ENCODE measurements around the gene MBD6.

Gene MBD6

GRCh38 chr12:57522011-57522886 lies at the start of gene MBD6:
TSS of gene MBD6 (plus strand) at chr12:57522824. CDS start at chr12:57524304, 1,480 bp downstream.
- no peaks in the 10 kb centered on the region for H3K27me3 ChIP-seq (ENCODE audit: control insufficient read depth in 2 of 2, insufficient read depth in 2 of 2, low read length in 2 of 2)
- H3K9ac ChIP-seq (ENCODE audit: low read depth in 1 of 2, low read length in 2 of 2), result peak within 1 kb of the TSS; percentile 81
- peaks cover 15 to 31% of the 10 kb centered on the region in 2 donors for H3K36me3 ChIP-seq (ENCODE audit: control insufficient read depth in 2 of 2, insufficient read depth in 2 of 2, low read length in 2 of 2)
- peaks cover 50 to 53% of the 10 kb centered on the region in 2 donors for H3K4me1 ChIP-seq (ENCODE audit: control insufficient read depth in 2 of 2, insufficient read depth in 2 of 2, low read length in 2 of 2)
- H3K9me3 ChIP-seq (ENCODE audit: control insufficient read depth in 2 of 2, low read length in 2 of 2), result no peaks in the 10 kb centered on the region
- peak within 1 kb of the TSS; percentile 94 to 96 for H3K27ac ChIP-seq (ENCODE audit: low read depth in 2 of 2, low read length in 2 of 2)
- peak within 1 kb of the TSS; percentile 79 to 92 for H3K4me3 ChIP-seq (ENCODE audit: low read length in 2 of 2)

DNA sequence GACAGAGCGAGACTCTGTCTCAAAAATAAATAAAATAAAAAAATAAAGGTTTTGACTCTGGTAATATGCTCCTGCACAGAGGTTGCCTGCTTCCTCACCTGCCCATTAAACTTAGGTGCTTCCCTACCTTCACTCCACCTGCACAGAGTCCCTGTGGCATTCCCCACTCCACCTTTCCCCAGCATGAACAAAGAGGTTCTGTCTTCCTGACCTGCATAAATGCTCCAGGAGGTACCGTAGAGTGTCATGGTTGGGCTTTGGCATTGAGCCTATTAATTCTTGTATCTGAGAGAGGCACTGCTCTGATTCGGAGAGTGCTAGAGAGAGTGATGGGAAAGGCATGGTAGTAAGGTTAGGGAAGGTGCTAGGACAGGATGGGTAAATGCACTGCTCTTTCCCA lies 49.2 kb upstream of the MBD6 start:
- Histone ChIP-seq H3K9me3 (ENCODE audit: control insufficient read depth in 2 of 2, low read length in 2 of 2) (no peaks in the 10 kb centered on the region), H3K4me1 (ENCODE audit: control insufficient read depth in 2 of 2, insufficient read depth in 2 of 2, low read length in 2 of 2) (peaks cover 21 to 35% of the 10 kb centered on the region in 2 donors), H3K27ac (ENCODE audit: low read depth in 2 of 2, low read length in 2 of 2) (no peak overlapping the region), H3K27me3 (ENCODE audit: control insufficient read depth in 2 of 2, insufficient read depth in 2 of 2, low read length in 2 of 2) (peaks cover 12 to 39% of the 10 kb centered on the region in 2 donors), H3K9ac (ENCODE audit: low read depth in 1 of 2, low read length in 2 of 2) (no peak overlapping the region), H3K36me3 (ENCODE audit: control insufficient read depth in 2 of 2, insufficient read depth in 2 of 2, low read length in 2 of 2) (peaks cover 0 to 16% of the 10 kb centered on the region in 2 donors), H3K4me3 (ENCODE audit: low read length in 2 of 2) (no peak overlapping the region)

DNA sequence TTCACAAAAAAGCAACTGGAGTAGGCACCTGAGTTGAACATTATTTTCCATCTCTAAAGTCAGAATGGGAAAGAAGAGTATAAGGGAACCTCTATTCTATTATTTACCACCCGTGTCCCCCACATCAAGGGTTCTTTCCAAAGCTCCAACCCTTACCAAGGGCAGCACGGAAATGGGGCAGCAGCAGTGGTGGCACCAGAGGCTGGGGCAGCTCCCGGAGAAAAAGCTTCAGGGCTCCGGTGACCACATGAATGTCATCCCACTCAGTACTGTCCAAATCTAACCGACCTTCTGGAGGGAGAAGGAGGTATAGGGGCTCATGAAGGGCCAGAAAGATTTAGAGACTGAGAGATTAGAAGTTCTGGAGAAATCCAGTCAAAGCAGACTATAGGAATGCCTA lies 48.7 kb upstream of the MBD6 start:
- H3K27ac ChIP-seq (ENCODE audit: low read depth in 2 of 2, low read length in 2 of 2), result no peak overlapping the region
- no peak overlapping the region for H3K9ac ChIP-seq (ENCODE audit: low read depth in 1 of 2, low read length in 2 of 2)
- no peaks in the 10 kb centered on the region for H3K9me3 ChIP-seq (ENCODE audit: control insufficient read depth in 2 of 2, low read length in 2 of 2)
- peaks cover 12 to 43% of the 10 kb centered on the region in 2 donors for H3K27me3 ChIP-seq (ENCODE audit: control insufficient read depth in 2 of 2, insufficient read depth in 2 of 2, low read length in 2 of 2)
- peaks cover 0 to 16% of the 10 kb centered on the region in 2 donors for H3K36me3 ChIP-seq (ENCODE audit: control insufficient read depth in 2 of 2, insufficient read depth in 2 of 2, low read length in 2 of 2)
- H3K4me3 ChIP-seq (ENCODE audit: low read length in 2 of 2), result no peak overlapping the region
- peaks cover 26 to 37% of the 10 kb centered on the region in 2 donors for H3K4me1 ChIP-seq (ENCODE audit: control insufficient read depth in 2 of 2, insufficient read depth in 2 of 2, low read length in 2 of 2)

- H3K27me3 ChIP-seq (ENCODE audit: control insufficient read depth in 2 of 2, insufficient read depth in 2 of 2, low read length in 2 of 2), result peaks cover 12 to 47% of the 10 kb centered on the region in 2 donors
These were observed 48.2 kb upstream of the MBD6 start for GRCh38 chr12:57474430-57474829.

GRCh38 chr12:57474862-57475261 lies 47.8 kb upstream of the MBD6 start:
- peaks cover 34 to 43% of the 10 kb centered on the region in 2 donors for H3K4me1 ChIP-seq (ENCODE audit: control insufficient read depth in 2 of 2, insufficient read depth in 2 of 2, low read length in 2 of 2)
- no peak overlapping the region for H3K4me3 ChIP-seq (ENCODE audit: low read length in 2 of 2)

More at GRCh38 chr12:57474430-57474829, 48.2 kb upstream of the MBD6 start:
- H3K4me3 ChIP-seq (ENCODE audit: low read length in 2 of 2), result no peak overlapping the region
- H3K27ac ChIP-seq (ENCODE audit: low read depth in 2 of 2, low read length in 2 of 2), result no peak overlapping the region
- H3K4me1 ChIP-seq (ENCODE audit: control insufficient read depth in 2 of 2, insufficient read depth in 2 of 2, low read length in 2 of 2), result peaks cover 31 to 42% of the 10 kb centered on the region in 2 donors
- H3K9ac ChIP-seq (ENCODE audit: low read depth in 1 of 2, low read length in 2 of 2), result no peak overlapping the region
- H3K9me3 ChIP-seq (ENCODE audit: control insufficient read depth in 2 of 2, low read length in 2 of 2), result no peaks in the 10 kb centered on the region
- H3K36me3 ChIP-seq (ENCODE audit: control insufficient read depth in 2 of 2, insufficient read depth in 2 of 2, low read length in 2 of 2), result peaks cover 0 to 11% of the 10 kb centered on the region in 2 donors

DNA sequence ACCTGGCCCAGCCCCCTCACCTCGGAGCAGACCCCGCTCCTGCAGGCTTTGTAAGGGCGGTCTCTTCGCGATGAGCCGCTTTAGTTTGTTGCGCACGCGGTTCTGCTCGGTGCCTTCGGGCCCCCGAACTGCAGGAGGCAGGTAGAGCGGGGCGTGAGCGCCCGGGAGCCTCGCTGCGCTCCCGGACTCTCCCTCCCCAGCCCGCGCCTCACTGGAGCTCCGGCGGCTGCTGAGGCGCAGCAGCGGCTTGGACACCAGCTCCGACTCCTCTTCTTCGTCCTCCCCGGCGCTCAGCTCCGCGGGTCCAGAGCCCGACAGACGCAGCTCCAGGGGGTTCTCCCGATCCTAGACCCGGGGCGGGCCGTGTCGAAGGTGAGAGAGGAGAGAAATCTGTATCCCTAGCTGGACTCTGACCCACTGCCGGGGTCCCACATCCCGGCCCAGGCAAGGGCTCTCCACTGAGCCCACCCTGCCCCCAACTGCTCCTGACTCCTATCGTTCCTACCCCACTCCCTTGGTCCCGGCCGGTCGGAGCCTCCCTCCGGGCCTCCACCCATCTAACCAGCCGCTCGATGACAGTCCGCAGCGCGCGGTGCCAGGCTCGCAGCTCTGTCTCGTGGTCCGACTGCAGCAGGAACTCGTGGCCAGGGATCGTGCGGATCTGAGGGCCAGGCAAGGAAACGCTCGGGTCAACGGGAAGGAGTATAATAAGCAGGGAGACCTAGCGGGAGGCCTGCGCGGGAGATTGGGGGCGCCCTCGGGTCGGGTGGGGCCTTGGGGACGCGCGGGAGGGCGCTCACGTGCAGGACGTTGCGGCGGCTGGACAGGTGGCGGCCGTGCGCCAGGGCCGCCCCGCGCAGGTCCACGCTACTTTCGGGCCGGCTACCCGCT lies 47.1 kb upstream of the MBD6 start:
- Histone ChIP-seq H3K27me3 (ENCODE audit: control insufficient read depth in 2 of 2, insufficient read depth in 2 of 2, low read length in 2 of 2) (peaks cover 12 to 50% of the 10 kb centered on the region in 2 donors), H3K9me3 (ENCODE audit: control insufficient read depth in 2 of 2, low read length in 2 of 2) (no peaks in the 10 kb centered on the region), H3K36me3 (ENCODE audit: control insufficient read depth in 2 of 2, insufficient read depth in 2 of 2, low read length in 2 of 2) (peaks cover 0 to 6% of the 10 kb centered on the region in 2 donors), H3K27ac (ENCODE audit: low read depth in 2 of 2, low read length in 2 of 2) (no peak overlapping the region), H3K4me1 (ENCODE audit: control insufficient read depth in 2 of 2, insufficient read depth in 2 of 2, low read length in 2 of 2) (peaks cover 36 to 39% of the 10 kb centered on the region in 2 donors), H3K9ac (ENCODE audit: low read depth in 1 of 2, low read length in 2 of 2) (no peak overlapping the region), H3K4me3 (ENCODE audit: low read length in 2 of 2) (peak overlapping the region; percentile 42 to 75)

More at GRCh38 chr12:57474862-57475261, 47.8 kb upstream of the MBD6 start:
- peaks cover 0 to 10% of the 10 kb centered on the region in 2 donors for H3K36me3 ChIP-seq (ENCODE audit: control insufficient read depth in 2 of 2, insufficient read depth in 2 of 2, low read length in 2 of 2)
- no peak overlapping the region for H3K9ac ChIP-seq (ENCODE audit: low read depth in 1 of 2, low read length in 2 of 2)
- H3K27ac ChIP-seq (ENCODE audit: low read depth in 2 of 2, low read length in 2 of 2), result no peak overlapping the region
- peaks cover 12 to 50% of the 10 kb centered on the region in 2 donors for H3K27me3 ChIP-seq (ENCODE audit: control insufficient read depth in 2 of 2, insufficient read depth in 2 of 2, low read length in 2 of 2)
- H3K9me3 ChIP-seq (ENCODE audit: control insufficient read depth in 2 of 2, low read length in 2 of 2), result no peaks in the 10 kb centered on the region

- peaks cover 12 to 50% of the 10 kb centered on the region in 2 donors for H3K27me3 ChIP-seq (ENCODE audit: control insufficient read depth in 2 of 2, insufficient read depth in 2 of 2, low read length in 2 of 2)
- peaks cover 31 to 32% of the 10 kb centered on the region in 2 donors for H3K4me1 ChIP-seq (ENCODE audit: control insufficient read depth in 2 of 2, insufficient read depth in 2 of 2, low read length in 2 of 2)
- H3K9ac ChIP-seq (ENCODE audit: low read depth in 1 of 2, low read length in 2 of 2), result peak overlapping the region in 1 of 2 donors; percentile 74
- H3K9me3 ChIP-seq (ENCODE audit: control insufficient read depth in 2 of 2, low read length in 2 of 2), result no peaks in the 10 kb centered on the region
- peak overlapping the region; percentile 10 to 91 for H3K27ac ChIP-seq (ENCODE audit: low read depth in 2 of 2, low read length in 2 of 2)
- peak overlapping the region; percentile 42 to 75 for H3K4me3 ChIP-seq (ENCODE audit: low read length in 2 of 2)
- peaks cover 0 to 6% of the 10 kb centered on the region in 2 donors for H3K36me3 ChIP-seq (ENCODE audit: control insufficient read depth in 2 of 2, insufficient read depth in 2 of 2, low read length in 2 of 2)
These were observed 46.2 kb upstream of the MBD6 start for GRCh38 chr12:57476162-57476992.

DNA sequence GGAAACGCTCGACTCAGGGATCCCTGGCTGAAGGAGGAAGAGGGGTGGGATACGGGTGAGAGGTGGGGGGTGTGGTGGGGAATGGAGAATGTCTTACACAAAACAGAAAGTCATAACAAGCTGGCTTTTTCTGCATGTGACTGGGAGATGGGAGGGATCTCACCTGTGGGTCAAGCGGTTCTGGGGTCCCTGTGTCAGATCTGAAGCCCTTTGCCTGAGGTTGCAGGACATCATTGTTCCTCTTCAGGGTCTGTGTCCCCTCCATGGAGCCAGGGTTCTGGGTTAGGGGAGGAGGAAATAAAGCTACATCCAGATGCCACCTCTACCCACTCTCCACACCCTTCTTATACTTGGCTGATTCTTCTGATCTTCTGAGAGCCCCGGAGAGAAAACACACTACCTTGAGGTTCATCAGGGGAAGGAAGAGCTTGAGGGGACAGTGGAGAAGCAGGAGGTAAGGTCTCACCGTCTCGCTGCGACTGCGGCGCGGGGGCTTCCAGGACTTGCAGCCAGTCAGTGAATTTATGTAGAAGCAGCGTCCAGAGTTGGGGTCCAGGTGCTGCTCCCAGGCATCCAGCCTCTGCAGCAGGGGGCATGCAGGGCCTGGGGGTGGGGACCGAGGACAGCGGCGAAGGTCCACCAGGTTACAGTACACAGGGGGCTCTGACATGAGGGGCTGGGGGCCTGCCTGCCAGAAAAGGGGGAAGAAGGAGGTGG lies 45.5 kb upstream of the MBD6 start:
- Histone ChIP-seq H3K4me3 (ENCODE audit: low read length in 2 of 2) (peak overlapping the region; percentile 42 to 75), H3K27ac (ENCODE audit: low read depth in 2 of 2, low read length in 2 of 2) (peak overlapping the region; percentile 75 to 91), H3K9me3 (ENCODE audit: control insufficient read depth in 2 of 2, low read length in 2 of 2) (no peaks in the 10 kb centered on the region), H3K27me3 (ENCODE audit: control insufficient read depth in 2 of 2, insufficient read depth in 2 of 2, low read length in 2 of 2) (peaks cover 12 to 53% of the 10 kb centered on the region in 2 donors), H3K9ac (ENCODE audit: low read depth in 1 of 2, low read length in 2 of 2) (peak overlapping the region in 1 of 2 donors; percentile 74), H3K36me3 (ENCODE audit: control insufficient read depth in 2 of 2, insufficient read depth in 2 of 2, low read length in 2 of 2) (peaks cover 0 to 3% of the 10 kb centered on the region in 2 donors), H3K4me1 (ENCODE audit: control insufficient read depth in 2 of 2, insufficient read depth in 2 of 2, low read length in 2 of 2) (peaks cover 26 to 28% of the 10 kb centered on the region in 2 donors)
